Esophagus muscularis mucosa (tissue), 4 donors: ENCODE data around the gene PCMT1.

Experiments used
- CTCF ChIP-seq, 3 experiments: fragments of 200-600 bp in 2 of 3; fragments of 450-650 bp in 1 of 3; sonication (generic) in 2 of 3; IDR thresholded peaks; one replicate each; pipeline ENCODE4 v1.5.1; 2017 to 2019; ENCODE audit warnings: antibody characterized with exemption in 3 of 3, mild to moderate bottlenecking in 2 of 3, moderate library complexity in 1 of 3
- EP300 ChIP-seq: sonication (generic); formaldehyde crosslinking; IDR thresholded peaks from one replicate; pipeline ENCODE4 v1.6.1; 2017; ENCODE audit warnings: antibody characterized with exemption
- POLR2A ChIP-seq: fragments of 450-650 bp; IDR thresholded peaks from one replicate; pipeline ENCODE4 v1.6.1; 2017; ENCODE audit warnings: antibody characterized with exemption, moderate library complexity, mild to moderate bottlenecking, low read depth
- POLR2AphosphoS5 ChIP-seq, 2 donors: sonication (generic); formaldehyde crosslinking; IDR thresholded peaks; one replicate each; pipeline ENCODE4 v1.6.1; 2017; ENCODE audit warnings: antibody characterized with exemption in 2 of 2

- TF ChIP-seq CTCF (IDR thresholded peaks at IDR 0.05) (peak; percentile 43 to 50 (median 49)), POLR2AphosphoS5 (IDR thresholded peaks at IDR 0.05) (peak; percentile 27 to 47), EP300 (no peak), POLR2A (no peak)
Observed at GRCh38 chr6:149840345-149841075, 91.0 kb downstream of the PCMT1 start.
